CD4-positive, CD25-positive, alpha-beta regulatory T cell (primary cell): Measurements from ENCODE around the gene LCN15. TPM values are rescaled to one million over a fixed set of nuclear protein-coding genes. Genes with fewer than 3 reads are reported as not detected.
"Not testable (repeated sequence)": the region's sequence is repeated elsewhere in the genome, so short reads cannot be mapped to it uniquely, and the experiment has no call there.

Experiments
- ATAC-seq, 2 donors: fragments of 150-1000 bp; cut with Tn5 transposase; one replicate each; pipeline ENCODE4 v1.10.0; 2021; ENCODE audit warnings: low read depth in 2 of 2, moderate number of reproducible peaks in 2 of 2, moderate library complexity in 1 of 2
- DNase-seq, 3 donors: peaks; one replicate each; pipeline versions ENCODE4 v3.0.0 to v3.0.0-alpha.2; 2012 to 2022; ENCODE audit warnings: mixed read lengths in 1 of 3
- H3K27ac ChIP-seq: one replicate; pipeline ENCODE4 v1.7.0; 2013; ENCODE audit warnings: mild to moderate bottlenecking, low read length; ENCODE audit not compliant: insufficient read depth, poor library complexity, severe bottlenecking
- H3K27me3 ChIP-seq: one replicate; pipeline ENCODE4 v1.7.0; 2013; ENCODE audit warnings: low read length; ENCODE audit not compliant: control insufficient read depth, insufficient read depth
- H3K36me3 ChIP-seq: one replicate; pipeline ENCODE4 v1.7.0; 2013; ENCODE audit warnings: mild to moderate bottlenecking, low read length, moderate library complexity; ENCODE audit not compliant: control insufficient read depth, insufficient read depth
- H3K4me1 ChIP-seq: 2 replicates; pipeline ENCODE4 v1.7.0; 2013; ENCODE audit warnings: mild to moderate bottlenecking, low read length; ENCODE audit not compliant: insufficient read depth, control insufficient read depth, poor library complexity, severe bottlenecking
- H3K4me3 ChIP-seq: one replicate; pipeline ENCODE4 v1.7.0; 2013; ENCODE audit warnings: low read depth, mild to moderate bottlenecking, low read length, moderate library complexity
- H3K9me3 ChIP-seq, 2 experiments: 1 replicate in 1 of 2; 2 replicates in 1 of 2; pipeline ENCODE4 v1.7.0; 2013; ENCODE audit warnings: low read length in 2 of 2, mild to moderate bottlenecking in 1 of 2, moderate library complexity in 1 of 2; ENCODE audit not compliant: control insufficient read depth in 2 of 2
- H3K27ac Mint-ChIP-seq, 3 donors: one replicate each; pipeline ENCODE4 v1.8.0; 2020 to 2022; ENCODE audit warnings: mild to moderate bottlenecking in 3 of 3, mixed read lengths in 3 of 3, moderate library complexity in 2 of 3
- H3K27me3 Mint-ChIP-seq: one replicate; pipeline ENCODE4 v1.8.0; 2022; ENCODE audit warnings: mild to moderate bottlenecking, mixed read lengths
- H3K36me3 Mint-ChIP-seq: one replicate; pipeline ENCODE4 v1.8.0; 2020; ENCODE audit warnings: mixed read lengths
- H3K4me1 Mint-ChIP-seq, 4 donors: one replicate each; pipeline ENCODE4 v1.8.0; 2020 to 2022; ENCODE audit warnings: mixed read lengths in 4 of 4, mild to moderate bottlenecking in 1 of 4
- H3K4me3 Mint-ChIP-seq, 4 donors: one replicate each; pipeline ENCODE4 v1.8.0; 2020 to 2022; ENCODE audit warnings: mild to moderate bottlenecking in 4 of 4, mixed read lengths in 4 of 4, moderate library complexity in 3 of 4
- H3K9me3 Mint-ChIP-seq, 7 donors: one replicate each; pipeline ENCODE4 v1.8.0; 2020 to 2022; ENCODE audit warnings: mixed read lengths in 7 of 7, mild to moderate bottlenecking in 3 of 7, moderate library complexity in 2 of 7
- polyA plus RNA-seq, 4 donors: library from polyadenylated mRNA; unstranded; fragments of 300-500 nt; fragmentation: Illumina TruSeq; gene quantifications; one replicate each; pipeline ENCODE4 v1.2.3, GENCODE V29; 2021
- total RNA-seq: library from RNA; stranded (reverse); gene quantifications from one replicate; pipeline ENCODE4 v1.2.3, GENCODE V29; 2022

Gene LCN15
- total and polyA plus RNA-seq, 5 donors from 2014 or later: not detected

- Histone ChIP-seq H3K9me3 (no peaks in the 10 kb centered on the region), H3K27ac (peak overlapping the region; percentile 97), H3K36me3 (peaks cover 3% of the 10 kb centered on the region), H3K4me1 (peaks cover 29% of the 10 kb centered on the region), H3K4me3 (no peak overlapping the region), H3K27me3 (no peaks in the 10 kb centered on the region)
- ATAC-seq (no peak), DNase-seq (no peak)
- H3K4me1 Mint-ChIP-seq: peaks cover 4 to 56% (median 14%) of the 10 kb centered on the region in 4 donors
- H3K4me3 Mint-ChIP-seq: peak overlapping the region; percentile 38 to 90 (median 65)
- H3K36me3 Mint-ChIP-seq: no peaks in the 10 kb centered on the region
- peaks cover 18% of the 10 kb centered on the region for H3K27me3 Mint-ChIP-seq
- peak overlapping the region; percentile 20 to 90 (median 83) for H3K27ac Mint-ChIP-seq
- no peaks in the 10 kb centered on the region for H3K9me3 Mint-ChIP-seq
Observed at GRCh38 chr9:136792321-136793085, 28.2 kb upstream of the LCN15 start.

GRCh38 chr9:136791516-136792276 is 27.4 kb upstream of the LCN15 start:
- Mint-ChIP-seq H3K4me3 (peak overlapping the region; percentile 87 to 96 (median 88)), H3K4me1 (peaks cover 5 to 50% (median 13%) of the 10 kb centered on the region in 4 donors), H3K27ac (peak overlapping the region; percentile 90 to 95 (median 93)), H3K9me3 (no peaks in the 10 kb centered on the region), H3K27me3 (peaks cover 14% of the 10 kb centered on the region), H3K36me3 (no peaks in the 10 kb centered on the region)
- Histone ChIP-seq H3K4me3 (peak overlapping the region; percentile 19), H3K36me3 (peaks cover 3% of the 10 kb centered on the region), H3K27ac (peak overlapping the region; percentile 97), H3K4me1 (peaks cover 30% of the 10 kb centered on the region), H3K27me3 (no peaks in the 10 kb centered on the region), H3K9me3 (no peaks in the 10 kb centered on the region)
- DNase-seq (peak; percentile 60 to 75 (median 74)), ATAC-seq (no peak)

GRCh38 chr9:136790640-136791515 is 26.6 kb upstream of the LCN15 start, which contains the start of gene TMEM141:
TSS of gene TMEM141 (plus strand) at chr9:136791344. CDS start at chr9:136791371, 27 bp downstream.
- Mint-ChIP-seq H3K9me3 (no peaks in the 10 kb centered on the region), H3K27ac (peak within 1 kb of the TSS; percentile 90 to 95 (median 93)), H3K27me3 (peaks cover 6% of the 10 kb centered on the region), H3K36me3 (no peaks in the 10 kb centered on the region), H3K4me1 (peaks cover 0 to 42% (median 10%) of the 10 kb centered on the region in 4 donors), H3K4me3 (peak within 1 kb of the TSS; percentile 87 to 96 (median 88))
- Histone ChIP-seq H3K27ac (peak within 1 kb of the TSS; percentile 97), H3K27me3 (no peaks in the 10 kb centered on the region), H3K36me3 (peaks cover 3% of the 10 kb centered on the region), H3K4me1 (peaks cover 27% of the 10 kb centered on the region), H3K4me3 (peak within 1 kb of the TSS; percentile 57), H3K9me3 (no peaks in the 10 kb centered on the region)
- DNase-seq (peak; percentile 99), ATAC-seq (peak; percentile 88 to 89)

GRCh38 chr9:136789523-136789937 is 25.2 kb upstream of the LCN15 start:
- no peak overlapping the region for H3K4me3 Mint-ChIP-seq
- H3K9me3 ChIP-seq: no peaks in the 10 kb centered on the region
- no peaks in the 10 kb centered on the region for H3K9me3 Mint-ChIP-seq
- peaks cover 26% of the 10 kb centered on the region for H3K4me1 ChIP-seq
- H3K4me3 ChIP-seq: no peak overlapping the region
- peaks cover 3% of the 10 kb centered on the region for H3K36me3 ChIP-seq
- peak overlapping the region in 1 of 3 donors; percentile 60 for H3K27ac Mint-ChIP-seq
- H3K27ac ChIP-seq: no peak overlapping the region
- no peaks in the 10 kb centered on the region for H3K27me3 ChIP-seq
- DNase-seq (no peak), ATAC-seq (no peak)
- no peaks in the 10 kb centered on the region for H3K36me3 Mint-ChIP-seq
- peaks cover 9% of the 10 kb centered on the region for H3K27me3 Mint-ChIP-seq
- H3K4me1 Mint-ChIP-seq: peaks cover 5 to 37% (median 10%) of the 10 kb centered on the region in 4 donors

- DNase-seq, H3K27me3 ChIP-seq, H3K27ac Mint-ChIP-seq, H3K36me3 Mint-ChIP-seq, H3K36me3 ChIP-seq, ATAC-seq, H3K9me3 Mint-ChIP-seq, H3K27ac ChIP-seq, H3K9me3 ChIP-seq, H3K4me3 ChIP-seq: not testable (repeated sequence)
- H3K4me3 Mint-ChIP-seq: peak overlapping the region in 1 of 4 donors; percentile 31
- H3K4me1 ChIP-seq: peaks cover 26% of the 10 kb centered on the region
- H3K27me3 Mint-ChIP-seq: peaks cover 14% of the 10 kb centered on the region
- peaks cover 5 to 37% (median 10%) of the 10 kb centered on the region in 4 donors for H3K4me1 Mint-ChIP-seq
Observed at GRCh38 chr9:136788644-136789522, 24.6 kb upstream of the LCN15 start.

GRCh38 chr9:136787690-136788400 is 23.5 kb upstream of the LCN15 start:
- H3K27ac Mint-ChIP-seq: no peak overlapping the region
- Histone ChIP-seq H3K4me1 (peaks cover 26% of the 10 kb centered on the region), H3K9me3 (no peaks in the 10 kb centered on the region), H3K27me3 (no peaks in the 10 kb centered on the region), H3K27ac (no peak overlapping the region), H3K4me3 (no peak overlapping the region), H3K36me3 (no peaks in the 10 kb centered on the region)
- no peaks in the 10 kb centered on the region for H3K36me3 Mint-ChIP-seq
- peak overlapping the region in 1 of 4 donors; percentile 1 for H3K4me3 Mint-ChIP-seq
- DNase-seq (peak; percentile 66 to 76 (median 76)), ATAC-seq (no peak)
- H3K27me3 Mint-ChIP-seq: peaks cover 14% of the 10 kb centered on the region
- H3K4me1 Mint-ChIP-seq: peaks cover 5 to 29% (median 10%) of the 10 kb centered on the region in 4 donors
- H3K9me3 Mint-ChIP-seq: no peaks in the 10 kb centered on the region
